ENCODE measurements around the gene TRIM37.

DNA sequence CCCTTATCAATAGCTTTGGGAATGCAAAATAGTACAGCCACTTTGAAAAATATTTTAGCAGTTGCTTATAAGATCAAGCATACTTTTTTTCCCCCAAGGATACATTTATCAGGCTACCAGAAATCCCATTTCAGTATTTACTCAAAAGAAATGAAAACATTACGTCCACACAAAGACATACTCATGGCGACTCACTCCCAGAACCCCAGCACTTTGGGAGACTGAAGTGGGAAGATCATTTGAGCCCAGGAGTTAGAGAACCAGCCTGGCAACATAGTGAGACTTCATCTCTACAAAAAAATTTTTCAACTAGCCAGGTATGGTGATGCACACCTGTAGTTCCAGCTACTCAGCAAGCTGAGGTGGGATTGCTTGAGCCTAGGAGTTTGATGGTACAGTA, 42.4 kb upstream of the TRIM37 start:
- TF ChIP-seq, protein P1, sequence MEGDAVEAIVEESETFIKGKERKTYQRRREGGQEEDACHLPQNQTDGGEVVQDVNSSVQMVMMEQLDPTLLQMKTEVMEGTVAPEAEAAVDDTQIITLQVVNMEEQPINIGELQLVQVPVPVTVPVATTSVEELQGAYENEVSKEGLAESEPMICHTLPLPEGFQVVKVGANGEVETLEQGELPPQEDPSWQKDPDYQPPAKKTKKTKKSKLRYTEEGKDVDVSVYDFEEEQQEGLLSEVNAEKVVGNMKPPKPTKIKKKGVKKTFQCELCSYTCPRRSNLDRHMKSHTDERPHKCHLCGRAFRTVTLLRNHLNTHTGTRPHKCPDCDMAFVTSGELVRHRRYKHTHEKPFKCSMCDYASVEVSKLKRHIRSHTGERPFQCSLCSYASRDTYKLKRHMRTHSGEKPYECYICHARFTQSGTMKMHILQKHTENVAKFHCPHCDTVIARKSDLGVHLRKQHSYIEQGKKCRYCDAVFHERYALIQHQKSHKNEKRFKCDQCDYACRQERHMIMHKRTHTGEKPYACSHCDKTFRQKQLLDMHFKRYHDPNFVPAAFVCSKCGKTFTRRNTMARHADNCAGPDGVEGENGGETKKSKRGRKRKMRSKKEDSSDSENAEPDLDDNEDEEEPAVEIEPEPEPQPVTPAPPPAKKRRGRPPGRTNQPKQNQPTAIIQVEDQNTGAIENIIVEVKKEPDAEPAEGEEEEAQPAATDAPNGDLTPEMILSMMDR (optimal IDR thresholded peaks at IDR 0.05 in 1 of 3, IDR thresholded peaks at IDR 0.05 in 1 of 3, conservative IDR thresholded peaks at IDR 0.05 in 1 of 3; ENCODE audit: extremely low read depth in 1 of 3, insufficient read depth in 2 of 3, low read length in 3 of 3), result no peak
- no peak for TF ChIP-seq EZH2 (IDR thresholded peaks at IDR 0.05; ENCODE audit: low read length)

Data from keratinocyte (primary cell).